ENCODE data around the gene SNX13. TPM values are rescaled to one million over a fixed set of nuclear protein-coding genes. Genes with fewer than 3 reads are reported as not detected.

The SNX13 gene
- total RNA-seq, 4 donors from 2014 or later, result 74.9 to 154 (median 107) TPM

- no peak for ATAC-seq
- H3K9me3 ChIP-seq, result no peaks in the 10 kb centered on the region
- in situ Hi-C loops (cut with MboI; ENCODE audit: low sequenced_read_pairs in 4 of 4), result loop anchor here in 1 of 4 donors (25.0 kb wide), 1 partner anchor 625 kb away; no protein-coding TSS in a partner anchor
These were observed 2.7 kb downstream of the SNX13 start for GRCh38 chr7:17937506-17938120.

DNA sequence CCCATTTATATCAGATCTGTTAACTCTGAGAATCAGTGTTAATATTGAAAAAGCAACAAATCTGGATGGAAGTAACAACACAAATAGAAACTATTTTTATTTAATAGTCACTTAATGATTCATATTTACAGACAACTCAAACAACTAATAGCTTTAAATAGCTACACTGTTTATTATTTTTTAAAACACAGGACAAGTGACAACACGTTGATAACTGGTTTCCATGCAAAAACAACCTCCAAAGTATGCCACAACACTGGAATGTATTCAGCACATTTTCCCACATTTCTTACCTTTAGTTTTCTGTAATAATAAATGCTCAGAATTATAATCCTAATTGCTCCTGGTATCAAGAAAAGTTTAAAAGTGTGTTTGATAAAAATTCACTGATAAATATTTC is 4.0 kb downstream of the SNX13 start:
- Histone ChIP-seq H3K27ac (no peak overlapping the region), H3K36me3 (no peaks in the 10 kb centered on the region), H3K4me3 (no peak overlapping the region), H3K4me1 (peaks cover 63 to 77% of the 10 kb centered on the region in 2 donors), H3K9me3 (no peaks in the 10 kb centered on the region), H3K27me3 (no peaks in the 10 kb centered on the region)
- no peak for ATAC-seq
- no peak for DNase-seq
- in situ Hi-C loops (cut with MboI; ENCODE audit: low sequenced_read_pairs in 4 of 4), result loop anchor here in 1 of 4 donors (25.0 kb wide), 1 partner anchor 624 kb away; no protein-coding TSS in a partner anchor
- no peak for TF ChIP-seq POLR2A (IDR thresholded peaks at IDR 0.05)
- intact Hi-C loops (cut with DNase I; ENCODE audit: low total_unique reads), result loop anchor here (10.0 kb wide), 1 partner anchor 162 kb away; no protein-coding TSS in a partner anchor

More at GRCh38 chr7:17937506-17938120, 2.7 kb downstream of the SNX13 start:
- intact Hi-C loops (cut with DNase I; ENCODE audit: low total_unique reads), result loop anchor here (10.0 kb wide), 1 partner anchor 163 kb away; no protein-coding TSS in a partner anchor
- TF ChIP-seq POLR2A (IDR thresholded peaks at IDR 0.05), result no peak
- TF ChIP-seq, protein P1, sequence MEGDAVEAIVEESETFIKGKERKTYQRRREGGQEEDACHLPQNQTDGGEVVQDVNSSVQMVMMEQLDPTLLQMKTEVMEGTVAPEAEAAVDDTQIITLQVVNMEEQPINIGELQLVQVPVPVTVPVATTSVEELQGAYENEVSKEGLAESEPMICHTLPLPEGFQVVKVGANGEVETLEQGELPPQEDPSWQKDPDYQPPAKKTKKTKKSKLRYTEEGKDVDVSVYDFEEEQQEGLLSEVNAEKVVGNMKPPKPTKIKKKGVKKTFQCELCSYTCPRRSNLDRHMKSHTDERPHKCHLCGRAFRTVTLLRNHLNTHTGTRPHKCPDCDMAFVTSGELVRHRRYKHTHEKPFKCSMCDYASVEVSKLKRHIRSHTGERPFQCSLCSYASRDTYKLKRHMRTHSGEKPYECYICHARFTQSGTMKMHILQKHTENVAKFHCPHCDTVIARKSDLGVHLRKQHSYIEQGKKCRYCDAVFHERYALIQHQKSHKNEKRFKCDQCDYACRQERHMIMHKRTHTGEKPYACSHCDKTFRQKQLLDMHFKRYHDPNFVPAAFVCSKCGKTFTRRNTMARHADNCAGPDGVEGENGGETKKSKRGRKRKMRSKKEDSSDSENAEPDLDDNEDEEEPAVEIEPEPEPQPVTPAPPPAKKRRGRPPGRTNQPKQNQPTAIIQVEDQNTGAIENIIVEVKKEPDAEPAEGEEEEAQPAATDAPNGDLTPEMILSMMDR (IDR thresholded peaks at IDR 0.05 in 4 of 5, conservative IDR thresholded peaks at IDR 0.05 in 1 of 5), result no peak
- H3K27ac ChIP-seq, result peak overlapping the region; percentile 98 to 99 (median 98)
- H3K4me3 ChIP-seq, result peak overlapping the region; percentile 84 to 97 (median 92)
- DNase-seq, result no peak
- H3K4me1 ChIP-seq, result peaks cover 50 to 69% of the 10 kb centered on the region in 2 donors
- H3K27me3 ChIP-seq, result no peaks in the 10 kb centered on the region
- H3K36me3 ChIP-seq, result no peaks in the 10 kb centered on the region

DNA sequence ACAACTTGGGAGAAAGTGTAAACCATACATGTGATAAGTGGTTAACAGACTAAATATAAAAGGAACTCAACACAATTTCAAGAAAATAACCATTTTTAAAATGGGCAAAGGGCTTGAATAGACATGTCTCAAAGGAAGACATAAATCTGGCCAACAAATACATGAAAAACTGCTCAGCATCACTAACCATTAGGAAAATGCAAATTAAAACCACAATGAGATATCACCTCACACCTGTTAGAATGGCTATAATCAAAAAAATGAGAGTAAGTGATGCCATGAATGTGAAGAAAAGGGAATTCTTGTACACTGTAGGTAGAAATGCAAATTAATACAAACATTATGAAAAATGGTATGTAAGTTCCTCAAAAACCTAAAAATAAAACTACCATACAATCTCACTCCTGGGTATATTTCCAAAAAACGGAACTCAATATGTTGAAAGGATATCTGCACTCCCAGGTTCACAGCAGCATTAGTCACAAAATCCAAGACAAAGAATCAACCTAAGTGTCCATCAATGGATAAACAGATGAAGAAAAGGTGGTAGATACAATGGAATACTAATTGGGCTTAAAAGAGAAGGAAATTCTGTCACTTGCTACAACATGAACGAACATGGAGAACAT is 5.6 kb downstream of the SNX13 start:
- no peaks in the 10 kb centered on the region for H3K27me3 ChIP-seq
- intact Hi-C loops (cut with DNase I; ENCODE audit: low total_unique reads) (loop anchor here (10.0 kb wide), 1 partner anchor 160 kb away; no protein-coding TSS in a partner anchor), in situ Hi-C loops (cut with MboI; ENCODE audit: low sequenced_read_pairs in 4 of 4) (loop anchor here in 1 of 4 donors (25.0 kb wide), 1 partner anchor 622 kb away; no protein-coding TSS in a partner anchor)
- no peak for DNase-seq
- no peak for TF ChIP-seq POLR2A (IDR thresholded peaks at IDR 0.05)
- TF ChIP-seq, protein P1 (IDR thresholded peaks at IDR 0.05 in 4 of 5, conservative IDR thresholded peaks at IDR 0.05 in 1 of 5), result no peak
- H3K36me3 ChIP-seq, result no peaks in the 10 kb centered on the region
- H3K27ac ChIP-seq, result no peak overlapping the region
- no peak for ATAC-seq
- H3K4me1 ChIP-seq, result peaks cover 75 to 79% of the 10 kb centered on the region in 2 donors
- H3K4me3 ChIP-seq, result no peak overlapping the region
- H3K9me3 ChIP-seq, result no peaks in the 10 kb centered on the region

DNA sequence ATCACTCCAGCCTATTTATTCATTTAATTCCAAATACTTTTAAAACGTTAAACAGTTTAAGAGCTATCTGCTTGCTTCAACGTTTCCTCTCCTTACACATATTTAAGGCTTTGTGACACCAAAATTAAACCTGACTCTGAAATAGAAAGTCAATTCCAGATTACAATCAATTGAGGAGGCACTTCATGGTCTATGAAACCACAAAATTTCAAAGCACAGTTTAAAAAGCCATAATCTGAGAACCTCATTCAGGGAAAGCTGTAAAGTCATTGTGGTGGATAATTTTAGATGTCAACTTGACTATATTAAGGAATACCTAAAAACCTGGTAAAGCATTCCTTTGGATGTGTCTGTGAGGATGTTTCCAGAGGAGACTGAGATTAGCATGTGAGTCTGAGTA is 6.2 kb downstream of the SNX13 start:
- DNase-seq (no peak), ATAC-seq (no peak)
- Histone ChIP-seq H3K4me1 (peaks cover 73 to 81% of the 10 kb centered on the region in 2 donors), H3K27me3 (no peaks in the 10 kb centered on the region), H3K36me3 (no peaks in the 10 kb centered on the region), H3K4me3 (no peak overlapping the region), H3K9me3 (no peaks in the 10 kb centered on the region), H3K27ac (no peak overlapping the region)
- TF ChIP-seq, protein P1 (IDR thresholded peaks at IDR 0.05 in 4 of 5, conservative IDR thresholded peaks at IDR 0.05 in 1 of 5), result no peak
- no peak for TF ChIP-seq POLR2A (IDR thresholded peaks at IDR 0.05)
- in situ Hi-C loops (cut with MboI; ENCODE audit: low sequenced_read_pairs in 4 of 4) (loop anchor here in 1 of 4 donors (25.0 kb wide), 1 partner anchor 622 kb away; no protein-coding TSS in a partner anchor), intact Hi-C loops (cut with DNase I; ENCODE audit: low total_unique reads) (loop anchor here (10.0 kb wide), 1 partner anchor 159 kb away; no protein-coding TSS in a partner anchor)

GRCh38 chr7:17932770-17933169 is 7.5 kb downstream of the SNX13 start:
- no peaks in the 10 kb centered on the region for H3K27me3 ChIP-seq
- no peaks in the 10 kb centered on the region for H3K9me3 ChIP-seq
- peaks cover 60 to 71% of the 10 kb centered on the region in 2 donors for H3K4me1 ChIP-seq
- H3K36me3 ChIP-seq, result no peaks in the 10 kb centered on the region
- no peak for DNase-seq
- no peak for TF ChIP-seq POLR2A (IDR thresholded peaks at IDR 0.05)
- TF ChIP-seq, protein P1 (IDR thresholded peaks at IDR 0.05 in 4 of 5, conservative IDR thresholded peaks at IDR 0.05 in 1 of 5), result no peak
- no peak overlapping the region for H3K27ac ChIP-seq
- ATAC-seq, result peak in 1 of 2 donors; percentile 78
- H3K4me3 ChIP-seq, result no peak overlapping the region
- intact Hi-C loops (cut with DNase I; ENCODE audit: low total_unique reads) (loop anchor here (10.0 kb wide), 1 partner anchor 158 kb away; no protein-coding TSS in a partner anchor), in situ Hi-C loops (cut with MboI; ENCODE audit: low sequenced_read_pairs in 4 of 4) (loop anchor here in 1 of 4 donors (25.0 kb wide), 1 partner anchor 620 kb away; no protein-coding TSS in a partner anchor)
